ENCODE data around the gene CST7.

DNA sequence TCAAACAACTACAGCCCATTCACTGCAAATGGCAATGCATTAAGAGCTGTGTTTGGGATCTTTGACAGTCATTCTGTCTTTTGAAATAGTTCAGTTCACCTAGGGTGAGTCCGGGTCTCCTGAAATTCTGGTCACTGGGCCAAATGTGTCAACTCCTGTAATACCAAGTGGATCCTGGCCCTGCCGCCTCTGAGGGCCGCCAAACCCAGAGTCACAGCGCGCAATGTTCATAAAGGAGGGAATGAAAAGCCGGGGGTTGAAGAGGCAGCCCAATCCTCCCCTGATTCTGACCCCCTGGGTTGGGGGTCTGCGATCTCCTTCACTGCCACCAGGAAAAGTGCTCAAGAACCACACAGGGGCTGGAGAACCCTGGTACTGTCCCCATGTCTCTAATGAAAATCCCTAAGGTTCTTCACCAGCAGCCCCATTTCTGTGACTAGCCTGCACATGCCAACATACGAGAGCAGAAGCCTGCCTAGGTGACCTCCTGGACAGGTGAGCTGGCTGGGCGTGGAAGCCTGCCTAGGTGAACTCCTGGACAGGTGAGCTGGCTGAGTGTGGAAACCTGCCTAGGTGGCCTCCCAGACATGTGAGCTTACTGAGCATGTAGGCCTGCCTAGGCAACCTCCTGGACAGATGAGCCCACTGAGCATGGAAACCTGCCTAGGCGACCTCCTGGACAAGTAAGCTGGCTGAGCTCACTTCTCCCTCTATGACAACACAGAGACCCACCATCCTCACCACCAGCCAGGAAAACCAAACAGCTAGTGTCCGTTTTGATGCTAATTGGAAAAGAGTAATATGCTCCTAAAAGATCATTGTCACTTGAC lies 59.5 kb downstream of the CST7 start:
- TF ChIP-seq CTCF (conservative IDR thresholded peaks at IDR 0.05; ENCODE audit: low read length) (no peak), EZH2phosphoT487 (IDR thresholded peaks at IDR 0.05; ENCODE audit: borderline replicate concordance) (no peak)
